SK-N-SH treated with all-trans-retinoic acid at 6 μM for 48 hours (cell line): ENCODE measurements around the gene ELAC1.

Source experiments
- ATAC-seq: fragments of 200-7000 bp; cut with Tn5 transposase; 3 replicates; pipeline ENCODE4 v1.9.1; 2020; ENCODE audit warnings: mild to moderate bottlenecking, moderate library complexity
- ARNTL ChIP-seq: fragments of 450-650 bp; formaldehyde crosslinking; IDR thresholded peaks from 2 replicates; pipeline ENCODE4 v1.5.0; 2020; ENCODE audit warnings: low read depth, mild to moderate bottlenecking, moderate library complexity, borderline replicate concordance
- BACH2 ChIP-seq: fragments of 250-450 bp; sonication (Bioruptor Pico); IDR thresholded peaks from 2 replicates; pipeline ENCODE4 v1.9.0; 2021; ENCODE audit warnings: mild to moderate bottlenecking, borderline replicate concordance
- CREB5 ChIP-seq: fragments of 250-450 bp; sonication (Bioruptor Pico); IDR thresholded peaks from 2 replicates; pipeline ENCODE4 v1.5.1; 2020; ENCODE audit warnings: low read depth, mild to moderate bottlenecking, moderate library complexity
- CSDC2 ChIP-seq: fragments of 250-450 bp; sonication (Bioruptor Pico); IDR thresholded peaks from 2 replicates; pipeline ENCODE4 v1.5.0; 2020; ENCODE audit warnings: mild to moderate bottlenecking, moderate library complexity
- CSRNP3 ChIP-seq: fragments of 250-450 bp; sonication (Bioruptor Pico); IDR thresholded peaks from 2 replicates; pipeline ENCODE4 v1.5.1; 2021; ENCODE audit warnings: mild to moderate bottlenecking, moderate library complexity
- ESRRG ChIP-seq: fragments of 250-450 bp; sonication (Bioruptor Pico); IDR thresholded peaks from 2 replicates; pipeline ENCODE4 v1.6.1; 2021; ENCODE audit warnings: mild to moderate bottlenecking
- OSR1 ChIP-seq: fragments of 250-450 bp; sonication (Bioruptor Pico); IDR thresholded peaks from 2 replicates; pipeline ENCODE4 v1.8.0; 2022; ENCODE audit warnings: moderate library complexity, mild to moderate bottlenecking, inconsistent platforms
- PATZ1 ChIP-seq: fragments of 250-450 bp; sonication (Bioruptor Pico); IDR thresholded peaks from 2 replicates; pipeline ENCODE4 v1.8.0; 2020; ENCODE audit warnings: mild to moderate bottlenecking, moderate library complexity, borderline replicate concordance
- POU6F1 ChIP-seq: fragments of 250-450 bp; sonication (Bioruptor Pico); IDR thresholded peaks from 2 replicates; pipeline ENCODE4 v1.8.0; 2021; ENCODE audit warnings: low read depth, mild to moderate bottlenecking, moderate library complexity, borderline replicate concordance
- RARB ChIP-seq: fragments of 250-450 bp; sonication (Bioruptor Pico); IDR thresholded peaks from 2 replicates; pipeline ENCODE4 v1.8.0; 2021; ENCODE audit warnings: mild to moderate bottlenecking, moderate library complexity
- SNAI2 ChIP-seq: fragments of 250-450 bp; sonication (Bioruptor Pico); IDR thresholded peaks from 2 replicates; pipeline ENCODE4 v1.5.0; 2020; ENCODE audit warnings: mild to moderate bottlenecking, moderate library complexity
- TCF4 ChIP-seq: fragments of 250-450 bp; sonication (Bioruptor Pico); IDR thresholded peaks from 2 replicates; pipeline ENCODE4 v1.8.0; 2021; ENCODE audit warnings: mild to moderate bottlenecking, moderate library complexity, borderline replicate concordance
- TOX ChIP-seq: fragments of 250-450 bp; sonication (Bioruptor Pico); IDR thresholded peaks from 2 replicates; pipeline ENCODE4 v1.8.0; 2021; ENCODE audit warnings: mild to moderate bottlenecking, moderate library complexity, borderline replicate concordance
- ZC3H10 ChIP-seq: fragments of 250-450 bp; sonication (Bioruptor Pico); IDR thresholded peaks from 2 replicates; pipeline ENCODE4 v1.5.1; 2021; ENCODE audit warnings: mild to moderate bottlenecking, moderate library complexity
- ZFP3 ChIP-seq: fragments of 250-450 bp; sonication (Bioruptor Pico); IDR thresholded peaks from 2 replicates; pipeline ENCODE4 v1.5.0; 2020; ENCODE audit warnings: mild to moderate bottlenecking, moderate library complexity
- ZFP30 ChIP-seq: fragments of 450-650 bp; formaldehyde crosslinking; IDR thresholded peaks from 2 replicates; pipeline ENCODE4 v1.5.0; 2022; ENCODE audit warnings: mild to moderate bottlenecking, moderate library complexity
- ZNF565 ChIP-seq: fragments of 450-650 bp; formaldehyde crosslinking; conservative IDR thresholded peaks from 2 replicates; pipeline ENCODE4 v1.5.0; 2020; ENCODE audit warnings: low read depth, mild to moderate bottlenecking, moderate library complexity
- ZNF70 ChIP-seq: fragments of 450-650 bp; formaldehyde crosslinking; IDR thresholded peaks from 2 replicates; pipeline ENCODE4 v1.5.0; 2020; ENCODE audit warnings: mild to moderate bottlenecking, moderate library complexity

Gene ELAC1

GRCh38 chr18:50953822-50954221 lies 14.0 kb upstream of the ELAC1 start (continued):
- TF ChIP-seq CREB5 (CRISPR knock-in tag) (no peak), PATZ1 (CRISPR knock-in tag) (no peak)
- TF ChIP-seq, all 23 proteins: peak for 0

- TF ChIP-seq ZC3H10: no peak
- no peak for TF ChIP-seq CREB5 (CRISPR knock-in tag)
- TF ChIP-seq ZFP3: no peak
- TF ChIP-seq ZNF565 (CRISPR knock-in tag): no peak
- TF ChIP-seq ZNF70: no peak
- TF ChIP-seq ARNTL: no peak
- no peak for ATAC-seq
Measured at GRCh38 chr18:50955253-50955652, 12.6 kb upstream of the ELAC1 start.

GRCh38 chr18:50956116-50956515 lies 11.7 kb upstream of the ELAC1 start:
- ATAC-seq: no peak
- TF ChIP-seq TCF4 (CRISPR knock-in tag) (no peak), POU6F1 (CRISPR knock-in tag) (no peak), CSDC2 (CRISPR knock-in tag) (no peak)
- TF ChIP-seq, all 23 proteins: peak for 0

GRCh38 chr18:50961974-50962373 lies 5.9 kb upstream of the ELAC1 start:
- ATAC-seq: no peak
- TF ChIP-seq ZFP3 (no peak), POU6F1 (CRISPR knock-in tag) (no peak), TCF4 (CRISPR knock-in tag) (no peak), OSR1 (CRISPR knock-in tag) (no peak), BACH2 (CRISPR knock-in tag) (no peak), ARNTL (no peak), ZNF565 (CRISPR knock-in tag) (no peak), TOX (CRISPR knock-in tag) (no peak), SNAI2 (CRISPR knock-in tag) (no peak), RARB (CRISPR knock-in tag) (no peak), ZC3H10 (no peak), ZFP30 (CRISPR knock-in tag) (no peak), ESRRG (CRISPR knock-in tag) (no peak), CREB5 (CRISPR knock-in tag) (no peak), CSRNP3 (CRISPR knock-in tag) (no peak)
